ENCODE data around the gene ZNF619. TPM values are rescaled to one million over a fixed set of nuclear protein-coding genes. Genes with fewer than 3 reads are reported as not detected.
"Not testable (repeated sequence)": the region's sequence is repeated elsewhere in the genome, so short reads cannot be mapped to it uniquely, and the experiment has no call there.

Gene ZNF619
- 1 to 10 TPM; 2.9 to 4.4 (median 3.6) TPM for polyA plus RNA-seq (ENCODE audit: insufficient read length in 10 of 10)
- long read RNA-seq, donor 1, partial matches to known transcripts = 0 of 1 reads
- long read RNA-seq, donor 1, other reads (novel, unspliced or antisense) = 0 of 1 reads
- long read RNA-seq, donor 2 = 0 reads
- long read RNA-seq, donor 3 = 0 reads
- long read RNA-seq, donor 4 = 0 reads
- long read RNA-seq, donor 5, partial matches to known transcripts = 0 of 1 reads
- long read RNA-seq, donor 5, other reads (novel, unspliced or antisense) = 0 of 1 reads
- long read RNA-seq, donor 6 = 0 reads
- long read RNA-seq, donor 7 = 0 reads
- long read RNA-seq, donor 8, partial matches to known transcripts = 0 of 1 reads
- long read RNA-seq, donor 8, other reads (novel, unspliced or antisense) = 0 of 1 reads
- long read RNA-seq, donor 9 = 0 reads

DNA sequence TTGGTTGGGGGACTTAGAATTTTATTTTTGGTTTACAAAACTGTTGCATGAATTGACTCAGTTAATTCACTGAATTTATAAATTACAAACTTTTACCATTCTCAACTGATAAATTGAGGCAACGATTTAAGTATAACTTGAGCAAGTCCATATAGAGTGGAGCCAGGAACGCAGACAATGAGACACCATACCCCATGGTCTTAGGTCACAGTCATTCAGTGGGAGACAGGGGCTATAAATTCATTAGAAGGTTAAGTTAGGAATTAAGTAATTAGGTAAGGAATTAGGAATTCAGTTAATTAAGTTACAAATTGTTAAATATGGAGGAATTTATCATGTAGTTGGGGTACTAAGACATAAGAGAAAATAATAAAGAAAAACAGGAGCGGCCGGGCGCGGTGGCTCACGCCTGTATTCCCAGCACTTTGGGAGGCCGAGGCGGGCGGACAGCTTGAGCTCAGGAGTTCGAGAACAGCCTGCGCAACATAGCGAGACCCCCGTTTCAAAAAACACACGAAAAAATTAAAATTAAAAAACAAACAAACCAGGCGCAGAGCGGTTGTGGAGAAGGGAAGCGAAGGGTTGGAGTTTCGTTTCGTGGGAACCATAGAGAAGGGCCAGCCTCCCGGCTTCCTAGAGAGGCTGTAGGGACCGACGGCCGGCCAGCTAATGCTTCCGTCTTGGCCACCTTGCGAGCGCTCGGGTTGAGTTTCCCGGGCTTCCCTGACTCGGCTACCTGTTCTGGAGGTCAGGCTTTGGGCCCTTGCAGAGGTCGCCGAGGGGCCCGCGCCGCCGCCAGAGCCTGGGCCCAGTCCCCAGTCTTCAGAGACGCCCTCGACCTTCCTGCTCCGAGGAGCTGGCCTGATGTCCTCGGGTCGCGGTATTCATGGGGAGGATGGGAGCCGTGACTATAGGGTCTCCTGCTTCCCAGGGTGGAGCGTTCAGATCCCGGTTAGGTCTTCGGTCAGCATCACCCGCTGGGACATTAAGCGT, at the start of gene ZNF619:
Gene ZNF619, plus strand, starts transcription at position 645 of the 993 bp plus-strand sequence. CDS start 858 bp downstream, outside the sequence.
- DNase-seq = peak; percentile 65 to 93 (median 85)

- DNase-seq = no peak
Observed at GRCh38 chr3:40432793-40433192, 44.1 kb upstream of the ZNF619 start.

GRCh38 chr3:40437889-40438288, 39.0 kb upstream of the ZNF619 start:
- DNase-seq = no peak

GRCh38 chr3:40445062-40445461, 31.9 kb upstream of the ZNF619 start:
- no peak for DNase-seq

DNA sequence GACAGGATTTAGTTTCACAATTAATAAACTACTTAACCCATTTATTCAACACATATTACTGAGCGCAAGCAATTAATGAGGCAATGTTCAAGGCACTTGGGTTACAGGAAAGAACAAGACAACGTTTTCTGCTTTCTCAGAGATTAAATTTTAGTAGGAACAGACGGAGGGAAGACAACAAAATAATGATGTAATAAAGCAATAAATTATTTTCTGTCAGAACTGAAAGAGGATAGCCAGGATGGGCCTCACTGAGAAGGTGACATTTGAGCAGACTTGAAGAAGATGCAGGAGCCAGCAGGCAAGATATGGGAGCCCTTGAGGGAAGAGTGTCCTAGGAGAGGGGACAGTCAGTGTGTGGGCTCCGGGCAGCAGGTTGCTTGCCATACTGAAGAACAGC, 31.0 kb upstream of the ZNF619 start:
- DNase-seq = no peak

GRCh38 chr3:40450438-40450837, 26.5 kb upstream of the ZNF619 start:
- no peak for DNase-seq

- DNase-seq = no peak
Observed at GRCh38 chr3:40451551-40451950, 25.4 kb upstream of the ZNF619 start.

- no peak for DNase-seq
Observed at GRCh38 chr3:40452057-40452456, 24.9 kb upstream of the ZNF619 start.

DNA sequence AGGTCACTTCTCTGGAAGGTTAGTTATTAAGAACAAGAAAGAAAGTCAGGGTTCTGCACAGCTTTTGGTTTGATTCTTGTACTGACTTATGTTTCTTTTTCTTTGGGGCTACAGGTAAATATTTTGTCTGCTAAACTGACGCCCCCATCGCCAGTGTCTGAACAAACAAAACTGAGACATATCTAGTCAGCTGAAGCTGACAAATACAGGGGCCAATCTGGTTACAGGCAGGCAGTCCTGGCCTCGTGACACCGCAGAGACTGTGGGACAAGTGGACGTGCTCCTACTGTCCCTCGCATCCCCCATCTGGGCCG, 24.4 kb upstream of the ZNF619 start:
- no peak for DNase-seq

DNA sequence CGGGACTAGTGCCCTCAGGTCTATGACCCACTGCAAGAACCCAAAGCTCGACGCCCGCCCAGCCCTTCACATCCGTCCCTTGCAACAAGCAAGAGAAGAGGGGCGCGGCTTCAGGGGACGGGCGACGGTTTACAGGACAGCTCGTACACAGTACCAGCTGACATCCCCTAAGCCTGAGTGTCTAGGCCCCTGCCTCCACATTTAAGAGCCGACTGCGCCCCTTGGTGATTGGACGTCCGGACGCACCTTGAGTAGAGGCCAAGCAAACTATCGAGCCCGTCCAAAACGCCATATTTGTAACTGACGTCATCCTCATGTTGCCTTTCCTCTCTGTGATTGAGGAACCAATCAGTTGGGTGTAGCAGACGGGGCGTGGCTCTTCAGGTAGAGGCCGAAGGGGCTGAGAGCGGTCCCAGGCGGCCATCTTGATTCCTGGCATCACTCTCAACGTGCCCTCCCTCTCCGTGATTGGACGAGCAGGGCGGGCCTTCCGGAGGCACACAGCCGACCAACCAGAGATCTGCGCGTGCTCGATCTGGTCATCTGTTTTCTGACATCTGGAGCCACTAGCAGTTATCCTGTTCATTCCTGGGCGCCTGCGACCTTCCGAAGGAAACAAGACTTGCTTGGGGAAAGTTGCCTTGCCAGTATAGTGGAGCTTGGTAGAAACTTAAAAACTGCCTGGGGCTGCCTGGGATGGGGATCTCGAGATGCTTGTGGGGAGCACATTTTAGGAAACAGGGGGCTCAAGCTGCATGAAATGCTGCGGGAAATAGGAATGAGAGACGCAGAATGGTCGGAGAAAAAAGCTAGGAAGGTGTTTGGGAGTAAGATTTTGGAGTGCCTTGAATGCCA, 23.8 kb upstream of the ZNF619 start:
- peak; percentile 98 to 99 (median 98) for DNase-seq

GRCh38 chr3:40453933-40454332, 23.0 kb upstream of the ZNF619 start:
- no peak for DNase-seq

GRCh38 chr3:40455328-40455727, 21.6 kb upstream of the ZNF619 start:
- DNase-seq = no peak

GRCh38 chr3:40456279-40456939, 20.5 kb upstream of the ZNF619 start:
- DNase-seq = no peak

DNA sequence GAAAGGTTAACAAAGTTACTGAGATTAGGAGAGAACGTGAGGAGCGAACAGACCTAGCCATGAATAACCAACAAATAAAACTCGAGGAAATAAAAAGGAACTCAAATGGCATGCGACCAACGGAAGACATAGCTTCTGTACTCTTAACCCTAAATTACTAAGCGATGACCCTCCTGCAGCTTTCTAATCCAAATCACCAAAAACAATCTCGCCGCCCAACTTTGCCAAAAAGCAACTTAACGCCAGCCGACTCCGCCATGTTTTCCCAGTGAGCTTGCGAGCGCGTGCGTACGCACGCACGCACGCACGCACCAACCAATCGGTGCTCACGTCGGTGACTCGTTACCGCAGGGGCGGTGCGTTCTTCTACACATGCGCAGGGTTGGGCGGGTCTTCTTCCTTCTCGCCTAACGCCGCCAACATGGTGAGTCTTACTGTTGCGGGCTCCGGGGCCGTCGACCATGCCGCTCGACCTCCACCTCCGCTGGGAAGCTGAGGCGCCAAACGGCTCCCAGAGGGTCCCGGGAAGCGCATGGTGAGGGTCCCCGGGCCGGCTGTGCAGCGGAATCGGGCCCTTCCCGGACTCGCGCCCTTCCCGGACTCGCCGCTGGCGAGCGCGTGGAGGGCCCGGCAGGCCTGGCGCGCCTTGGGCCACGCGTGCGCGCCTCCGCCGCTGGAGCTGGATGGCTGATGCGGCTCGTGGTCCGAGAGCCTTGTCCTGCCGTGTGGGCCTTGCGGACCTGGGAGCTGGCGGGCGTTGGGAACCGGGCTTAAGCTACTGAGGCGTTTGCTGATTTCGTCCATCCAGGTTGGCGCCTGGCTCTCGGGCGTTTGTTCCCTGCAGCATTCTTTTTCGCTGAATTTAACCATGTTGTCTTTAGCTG, 19.7 kb upstream of the ZNF619 start, which contains the start of gene RPL14:
Gene RPL14, plus strand, starts transcription at position 400 of the 884 bp plus-strand sequence. Its CDS starts 133 bp downstream, at position 533.
- DNase-seq = peak; percentile 97 to 99 (median 98)

- no peak for DNase-seq
Observed at GRCh38 chr3:40458473-40458872, 18.4 kb upstream of the ZNF619 start.

- DNase-seq = not testable (repeated sequence)
Observed at GRCh38 chr3:40460481-40460880, 16.4 kb upstream of the ZNF619 start.

- DNase-seq = no peak
Observed at GRCh38 chr3:40461161-40461560, 15.8 kb upstream of the ZNF619 start.

DNA sequence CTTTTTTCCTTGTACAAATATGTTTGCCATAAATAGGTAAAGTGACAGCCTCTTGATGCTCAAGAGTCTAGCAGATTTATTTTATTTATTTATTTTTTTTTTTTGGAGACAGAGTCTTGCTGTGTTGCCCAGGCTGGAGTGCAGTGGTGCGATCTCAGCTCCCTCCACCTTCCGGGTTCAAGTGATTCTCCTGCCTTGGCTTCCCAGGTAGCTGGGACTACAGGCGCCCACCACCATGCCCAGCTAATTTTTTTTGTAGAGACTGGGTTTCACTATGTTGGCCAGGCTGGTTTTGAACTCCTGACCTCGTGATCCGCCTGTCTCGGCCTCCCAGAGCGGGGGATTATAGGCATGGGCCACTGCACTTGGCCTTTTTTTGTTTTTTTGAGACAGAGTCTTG, 14.1 kb upstream of the ZNF619 start:
- DNase-seq = not testable (repeated sequence)

DNA sequence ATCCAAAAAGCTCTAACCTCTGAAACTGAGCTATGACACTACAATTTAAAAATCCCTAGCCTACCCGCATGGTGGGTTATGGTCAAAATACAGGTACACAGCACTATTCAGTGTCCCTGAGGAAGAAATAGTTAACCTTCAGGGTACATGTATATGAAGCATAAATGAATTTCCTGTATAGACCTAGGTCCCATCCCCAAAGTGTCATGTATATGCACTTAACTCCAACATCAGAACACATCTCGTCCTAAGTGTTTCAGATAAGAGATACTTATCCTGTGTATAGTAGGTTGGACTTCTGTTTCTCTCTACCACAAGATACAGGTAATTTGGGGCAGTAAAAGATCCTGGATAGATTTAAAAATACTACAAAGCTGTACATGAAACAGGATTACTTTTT, 13.3 kb upstream of the ZNF619 start:
- DNase-seq = no peak
